ENCODE measurements around the gene ALDH8A1.

The ALDH8A1 gene

GRCh38 chr6:134949927-134950326, at the start of gene ALDH8A1:
Gene ALDH8A1, minus strand, starts transcription at chr6:134950101. Its CDS starts 48 bp downstream, at chr6:134950053.
- no peak for DNase-seq

DNA sequence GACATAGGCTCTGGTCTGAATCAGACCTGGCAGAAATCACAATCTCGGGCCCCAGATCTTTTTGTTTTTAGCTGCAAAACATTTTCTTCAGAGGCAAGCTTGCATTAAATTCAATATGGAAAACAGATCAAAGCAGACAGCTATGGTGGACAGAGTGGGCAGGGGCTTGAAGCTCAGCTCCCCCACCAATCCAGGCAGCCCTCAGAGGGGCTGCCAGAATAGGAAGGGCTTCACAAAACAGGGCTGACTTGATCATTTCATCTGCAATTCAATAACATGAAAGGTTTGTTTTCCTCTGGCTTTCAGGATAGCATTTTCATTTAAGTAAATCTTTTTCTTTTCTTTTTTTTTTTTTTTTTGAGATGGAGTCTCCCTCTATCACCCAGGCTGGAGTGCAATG, 49.2 kb upstream of the ALDH8A1 start:
- no peak for DNase-seq

- no peak for DNase-seq
These were observed 47.5 kb upstream of the ALDH8A1 start for GRCh38 chr6:134997133-134997995.

DNA sequence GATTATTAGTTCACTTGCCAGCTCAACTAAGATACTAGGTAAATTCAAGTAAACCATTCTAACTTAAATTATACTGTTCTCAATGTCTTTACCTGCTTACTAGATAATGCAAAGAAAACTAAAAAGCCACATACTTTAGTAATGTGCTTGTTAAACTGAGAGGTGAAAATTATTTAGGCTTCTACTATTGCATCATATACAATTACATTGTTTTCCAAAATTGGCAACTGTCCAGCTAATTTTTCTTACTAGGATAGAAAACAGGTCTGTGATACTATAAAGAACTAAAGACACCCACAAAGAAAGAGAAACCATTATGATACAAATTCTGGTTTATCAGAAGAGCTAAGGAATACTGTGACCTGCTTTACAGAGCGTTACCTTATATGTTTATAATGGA, 45.6 kb upstream of the ALDH8A1 start:
- no peak for DNase-seq

DNA sequence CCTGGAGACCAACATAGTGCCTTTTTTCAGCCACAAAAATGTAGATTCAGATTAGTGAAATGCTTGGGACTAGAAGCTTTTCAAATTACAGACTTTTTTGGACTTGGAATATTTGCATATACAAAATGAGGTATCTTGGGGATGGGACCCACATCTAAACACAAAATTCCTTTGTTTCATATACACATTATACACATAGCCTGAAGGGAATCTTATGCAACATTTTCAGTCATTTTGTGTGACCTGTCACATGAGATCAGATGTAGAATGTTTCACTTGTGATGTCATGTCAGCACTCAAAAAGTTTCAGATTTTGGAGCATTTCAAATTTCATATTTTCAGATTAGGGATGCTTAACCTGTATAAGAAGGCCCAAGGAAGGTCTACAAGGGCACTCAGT, 44.5 kb upstream of the ALDH8A1 start:
- DNase-seq: no peak

- DNase-seq: no peak
These were observed 42.3 kb upstream of the ALDH8A1 start for GRCh38 chr6:134992155-134992554.

DNA sequence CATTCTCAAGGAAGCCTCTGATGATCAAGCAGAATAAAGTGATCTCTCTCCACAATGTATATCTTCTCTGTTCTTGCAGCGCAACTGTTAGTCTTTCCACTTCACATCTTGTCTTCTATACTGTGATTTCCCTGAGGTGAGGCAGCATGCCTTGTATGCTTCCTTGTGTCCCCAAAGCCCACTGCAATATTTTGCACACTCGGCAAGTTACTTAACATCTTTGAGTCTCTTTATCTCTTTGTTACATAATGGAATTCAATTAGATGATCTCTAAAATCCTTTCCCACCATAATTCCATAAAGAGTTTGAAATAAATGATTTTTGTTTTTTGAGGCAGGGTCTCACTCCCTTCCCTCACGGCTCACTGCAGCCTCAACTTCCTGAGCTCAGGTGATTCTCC, 40.4 kb upstream of the ALDH8A1 start:
- no peak for DNase-seq

GRCh38 chr6:134984821-134985220, 34.9 kb upstream of the ALDH8A1 start:
- no peak for DNase-seq

- no peak for DNase-seq
These were observed 33.9 kb upstream of the ALDH8A1 start for GRCh38 chr6:134983823-134984222.

- DNase-seq: no peak
These were observed 32.3 kb upstream of the ALDH8A1 start for GRCh38 chr6:134982161-134982560.

GRCh38 chr6:134980846-134981245, 30.9 kb upstream of the ALDH8A1 start:
- no peak for DNase-seq

- no peak for DNase-seq
These were observed 29.2 kb upstream of the ALDH8A1 start for GRCh38 chr6:134979142-134979541.

GRCh38 chr6:134974370-134974769, 24.5 kb upstream of the ALDH8A1 start:
- no peak for DNase-seq

- no peak for DNase-seq
These were observed 17.8 kb upstream of the ALDH8A1 start for GRCh38 chr6:134967711-134968110.

DNA sequence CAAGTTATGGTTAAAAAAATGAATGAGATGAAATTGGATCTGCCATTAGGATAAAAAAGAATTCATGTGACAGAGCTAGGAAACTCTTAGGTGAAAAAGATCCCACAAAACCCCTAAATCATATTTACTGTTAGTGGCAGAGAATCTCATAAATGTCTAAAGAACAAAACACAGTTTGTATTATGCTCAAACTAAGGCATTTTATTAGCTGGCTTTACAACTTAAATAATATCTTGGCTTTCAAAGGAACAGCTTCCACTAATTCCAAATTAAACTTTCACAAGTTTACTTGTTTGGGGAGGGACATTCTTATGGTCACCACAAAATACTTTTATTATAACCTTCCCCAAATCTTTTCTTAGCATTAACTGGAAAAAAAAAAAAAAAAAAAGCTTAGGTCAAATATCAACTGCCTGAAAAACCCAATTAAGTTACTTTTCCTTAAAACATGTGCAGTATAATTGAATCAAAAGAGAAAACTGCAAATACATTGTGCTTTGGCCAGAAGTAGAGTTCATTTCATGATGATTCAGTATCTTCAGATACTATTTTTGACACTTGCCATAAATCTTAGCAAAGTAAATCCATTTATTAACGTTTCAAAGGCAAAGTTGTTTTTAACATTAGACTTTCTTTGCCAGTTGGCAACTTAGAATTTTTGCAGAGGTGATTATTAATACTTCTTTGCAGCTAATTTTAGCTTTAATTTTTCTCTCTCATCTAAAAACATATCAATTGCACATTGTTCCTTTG, 14.7 kb upstream of the ALDH8A1 start:
- no peak for DNase-seq

DNA sequence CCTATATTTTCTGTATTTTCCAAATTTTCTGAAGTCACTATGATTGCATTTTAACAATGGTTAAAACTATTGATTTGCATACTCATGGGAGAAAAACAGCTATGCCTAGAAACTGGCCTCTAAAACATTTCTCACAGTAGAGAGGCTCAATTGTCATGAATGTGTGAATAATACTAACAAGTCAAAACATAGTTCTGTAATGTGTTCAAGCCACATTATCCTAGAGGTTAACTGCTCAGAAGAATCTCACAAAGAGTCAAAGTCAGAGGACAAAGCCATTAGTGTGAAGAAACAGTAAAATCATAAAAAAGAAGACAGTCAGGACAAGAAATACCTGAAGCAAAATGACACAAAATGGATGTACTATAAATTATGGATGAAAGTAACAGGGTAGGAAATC, 12.5 kb upstream of the ALDH8A1 start:
- DNase-seq: no peak

DNA sequence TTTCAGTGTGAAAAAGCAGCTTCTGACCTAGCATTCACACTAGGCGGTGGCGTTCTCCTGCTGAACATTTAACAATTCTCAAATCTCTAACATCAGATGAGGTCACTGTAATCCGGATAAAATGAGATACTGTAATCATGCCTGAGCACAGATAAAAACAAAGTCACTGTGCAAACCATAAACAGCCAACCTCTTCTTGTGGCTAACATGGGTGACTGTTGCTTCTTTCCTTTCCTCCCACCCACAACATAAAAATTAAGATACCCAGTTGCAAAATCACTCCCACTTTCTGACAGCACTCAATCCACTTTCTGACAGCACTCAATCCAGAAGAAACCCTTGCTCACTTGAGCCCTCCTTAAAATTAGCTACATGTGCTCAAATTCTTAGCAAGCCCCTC, 11.5 kb upstream of the ALDH8A1 start:
- DNase-seq: no peak

GRCh38 chr6:134959603-134960002, 9.7 kb upstream of the ALDH8A1 start:
- no peak for DNase-seq

GRCh38 chr6:134956676-134957075, 6.8 kb upstream of the ALDH8A1 start:
- no peak for DNase-seq

GRCh38 chr6:134956032-134956431, 6.1 kb upstream of the ALDH8A1 start:
- no peak for DNase-seq

DNA sequence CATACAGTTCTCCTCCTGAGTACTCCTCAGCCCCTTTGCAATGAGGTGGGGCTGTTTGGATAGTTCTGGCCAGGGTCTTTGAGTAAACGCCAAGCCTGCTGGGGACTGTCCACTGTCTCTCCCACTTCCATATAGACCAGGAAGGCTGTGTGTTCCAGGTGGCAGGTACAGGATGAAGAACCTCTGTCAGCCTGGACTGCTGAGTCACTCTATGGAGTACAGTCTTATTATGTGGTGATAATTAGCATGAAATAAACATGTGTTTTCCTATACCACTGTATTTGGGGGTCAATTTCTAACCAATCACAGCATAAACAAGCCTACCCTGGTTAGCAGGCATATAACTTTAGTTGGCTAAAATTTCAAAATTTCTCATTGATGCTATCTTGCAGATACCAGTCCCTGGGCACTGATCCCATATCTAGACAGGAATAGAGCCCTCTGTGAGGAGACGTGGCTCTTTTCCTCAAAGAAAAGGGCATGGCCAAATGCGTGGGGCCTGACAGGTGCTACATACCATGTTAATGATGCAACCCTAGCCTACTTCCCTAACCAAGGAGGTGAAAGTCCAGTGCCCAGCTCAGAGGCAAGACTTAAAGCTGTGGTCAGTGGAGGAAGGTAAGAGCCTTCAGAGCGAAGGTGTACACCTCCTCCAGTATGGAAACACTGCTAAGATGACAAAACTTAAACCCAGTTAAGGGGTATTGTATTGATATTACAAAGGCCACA, 4.5 kb upstream of the ALDH8A1 start:
- DNase-seq: no peak

- no peak for DNase-seq
These were observed 1.8 kb upstream of the ALDH8A1 start for GRCh38 chr6:134951494-134952263.

DNA sequence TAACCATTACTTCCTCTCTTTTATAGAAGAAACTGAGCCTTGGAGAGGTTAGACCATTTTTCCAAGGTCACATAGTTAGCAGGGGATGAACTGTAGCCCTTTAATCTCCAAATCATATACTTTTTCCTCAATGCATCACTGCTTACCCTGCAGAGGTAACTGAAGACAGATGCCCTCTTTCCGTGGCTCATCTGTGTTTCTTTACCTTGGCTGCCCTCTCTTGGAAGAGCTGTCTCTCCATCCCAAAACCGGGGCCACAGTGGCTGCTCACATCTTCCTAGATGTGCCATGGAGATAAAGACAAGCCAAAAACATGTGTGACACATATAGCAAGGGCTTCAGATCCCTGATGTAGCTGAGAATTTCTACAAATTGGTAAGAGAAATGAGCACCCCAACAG, 581 bp upstream of the ALDH8A1 start:
- DNase-seq: no peak

Data from CD4-positive, alpha-beta T cell treated with Interleukin-17A for 4 hours (primary cell).